OCI-LY1 (cell line): Measurements from ENCODE around the gene PSPH.
"Not testable (repeated sequence)": the region's sequence is repeated elsewhere in the genome, so short reads cannot be mapped to it uniquely, and the experiment has no call there.

Source experiments
- H2AFZ ChIP-seq: fragments of 200-600 bp; sonication (generic), shearing (Covaris generic); 2 replicates; pipeline ENCODE4 v1.6.0; 2014; ENCODE audit warnings: antibody characterized with exemption, mild to moderate bottlenecking, low read length
- H3F3A ChIP-seq: fragments of 200-600 bp; sonication (generic), shearing (Covaris generic); 2 replicates; pipeline ENCODE4 v1.6.0; 2014; ENCODE audit warnings: mild to moderate bottlenecking, antibody characterized with exemption, low read length, moderate library complexity; ENCODE audit not compliant: insufficient read depth
- H3K27ac ChIP-seq: fragments of 200-600 bp; sonication (generic); 2 replicates; pipeline ENCODE4 v1.5.1; 2014; ENCODE audit warnings: low read length, mixed run types, mild to moderate bottlenecking, low read depth; ENCODE audit not compliant: poor library complexity, severe bottlenecking
- H3K27me3 ChIP-seq: fragments of 200-600 bp; sonication (generic); 2 replicates; pipeline ENCODE4 v1.6.0; 2014; ENCODE audit warnings: antibody characterized with exemption, mild to moderate bottlenecking, low read length, moderate library complexity; ENCODE audit not compliant: insufficient read depth
- H3K36me3 ChIP-seq: fragments of 200-600 bp; sonication (generic); 2 replicates; pipeline ENCODE4 v1.6.1; 2014; ENCODE audit warnings: mild to moderate bottlenecking, antibody characterized with exemption, low read length, moderate library complexity, mixed read lengths; ENCODE audit not compliant: insufficient read depth
- H3K4me1 ChIP-seq: fragments of 200-600 bp; sonication (generic); 2 replicates; pipeline ENCODE4 v1.5.1; 2014; ENCODE audit warnings: mild to moderate bottlenecking, low read length, moderate library complexity; ENCODE audit not compliant: insufficient read depth, severe bottlenecking
- H3K4me2 ChIP-seq: fragments of 200-600 bp; sonication (generic), shearing (Covaris generic); 2 replicates; pipeline ENCODE4 v1.6.1; 2014; ENCODE audit warnings: low read length
- H3K4me3 ChIP-seq: fragments of 200-600 bp; sonication (generic); 2 replicates; pipeline ENCODE4 v1.5.1; 2014; ENCODE audit warnings: low read length, low read depth, mild to moderate bottlenecking, mixed read lengths; ENCODE audit not compliant: poor library complexity, severe bottlenecking
- H3K79me2 ChIP-seq: fragments of 200-600 bp; shearing (Covaris generic); 2 replicates; pipeline ENCODE4 v1.6.1; 2016; ENCODE audit warnings: mixed run types, low read length, mixed read lengths; ENCODE audit not compliant: insufficient read depth
- H3K9ac ChIP-seq: fragments of 200-600 bp; sonication (generic), shearing (Covaris generic); 2 replicates; pipeline ENCODE4 v1.6.1; 2014; ENCODE audit warnings: mild to moderate bottlenecking, low read length, mixed read lengths
- H3K9me2 ChIP-seq: fragments of 200-600 bp; sonication (generic), shearing (Covaris generic); 2 replicates; pipeline ENCODE4 v1.6.1; 2014; ENCODE audit warnings: low read depth, mild to moderate bottlenecking, low read length, mixed read lengths
- H3K9me3 ChIP-seq: fragments of 200-600 bp; shearing (Covaris generic); 2 replicates; pipeline ENCODE4 v1.6.1; 2014; ENCODE audit warnings: low read length, mixed read lengths
- H4K20me1 ChIP-seq: fragments of 200-600 bp; sonication (generic), shearing (Covaris generic); 2 replicates; pipeline ENCODE4 v1.6.0; 2016; ENCODE audit warnings: mild to moderate bottlenecking, low read length; ENCODE audit not compliant: insufficient read depth
- CTCF ChIP-seq: fragments of 200-600 bp; sonication (generic), shearing (Covaris generic); IDR thresholded peaks from 2 replicates; pipeline ENCODE4 v1.5.1; 2017; ENCODE audit warnings: mild to moderate bottlenecking, antibody characterized with exemption, low read length, moderate library complexity, mixed read lengths
- EZH2 ChIP-seq: fragments of 200-600 bp; sonication (generic), shearing (Covaris generic); IDR thresholded peaks from 2 replicates; pipeline ENCODE4 v1.8.0; 2017; ENCODE audit warnings: borderline replicate concordance, mixed run types, mild to moderate bottlenecking, antibody characterized with exemption, low read length, moderate library complexity, mixed read lengths

PSPH gene

GRCh38 chr7:56051339-56052191 is at the start of gene PSPH, which contains the start of gene CCT6A:
TSS of gene PSPH (minus strand) at chr7:56051444. CDS start at chr7:56021212, 30,232 bp downstream.
TSS of gene CCT6A (plus strand) at chr7:56051765. CDS start at chr7:56051849, 84 bp downstream.
- peak within 1 kb of the TSS; percentile 73 for H3K27ac ChIP-seq
- no peaks in the 10 kb centered on the region for H4K20me1 ChIP-seq
- no peaks in the 10 kb centered on the region for H3F3A ChIP-seq
- peaks cover 48% of the 10 kb centered on the region for H3K4me1 ChIP-seq
- H3K9me2 ChIP-seq: no peaks in the 10 kb centered on the region
- H3K9ac ChIP-seq: peak within 1 kb of the TSS; percentile 92
- peak within 1 kb of the TSS; percentile 86 for H3K4me3 ChIP-seq
- peak within 1 kb of the TSS; percentile 93 for H3K4me2 ChIP-seq
- H3K36me3 ChIP-seq: peaks cover 45% of the 10 kb centered on the region
- H3K79me2 ChIP-seq: peaks cover 46% of the 10 kb centered on the region
- no peaks in the 10 kb centered on the region for H3K27me3 ChIP-seq
- no peak within 1 kb of the TSS for H2AFZ ChIP-seq
- TF ChIP-seq CTCF: no peak
- TF ChIP-seq EZH2: no peak
- H3K9me3 ChIP-seq: no peaks in the 10 kb centered on the region

- no peaks in the 10 kb centered on the region for H3K9me2 ChIP-seq
- peaks cover under 1% of the 10 kb centered on the region for H3K4me1 ChIP-seq
- H3K27me3 ChIP-seq: no peaks in the 10 kb centered on the region
- no peak overlapping the region for H2AFZ ChIP-seq
- no peaks in the 10 kb centered on the region for H3F3A ChIP-seq
- H3K9ac ChIP-seq: no peak overlapping the region
- H3K4me3 ChIP-seq: no peak overlapping the region
- H3K9me3 ChIP-seq: no peaks in the 10 kb centered on the region
- no peaks in the 10 kb centered on the region for H4K20me1 ChIP-seq
- no peak overlapping the region for H3K4me2 ChIP-seq
- H3K27ac ChIP-seq: no peak overlapping the region
- peaks cover 4% of the 10 kb centered on the region for H3K79me2 ChIP-seq
- TF ChIP-seq CTCF (no peak), EZH2 (no peak)
- peaks cover 68% of the 10 kb centered on the region for H3K36me3 ChIP-seq
Observed at GRCh38 chr7:56099653-56100052, 48.4 kb upstream of the PSPH start.

- not testable (repeated sequence) for H2AFZ ChIP-seq, H3K4me1 ChIP-seq, H3K9ac ChIP-seq, H3F3A ChIP-seq, H3K9me2 ChIP-seq, H3K4me2 ChIP-seq, H4K20me1 ChIP-seq, H3K27ac ChIP-seq, H3K9me3 ChIP-seq, H3K27me3 ChIP-seq, H3K79me2 ChIP-seq, H3K4me3 ChIP-seq
- H3K36me3 ChIP-seq: peaks cover 56% of the 10 kb centered on the region
Observed at GRCh38 chr7:56098187-56099008, 47.2 kb upstream of the PSPH start.
